ENCODE results near the gene TFE3. TPM values are rescaled to one million over a fixed set of nuclear protein-coding genes. Genes with fewer than 3 reads are reported as not detected.

TFE3 gene
- total RNA-seq, 1 donor from 2014 or later = 42.5 TPM

Other genes starting within 250 kb of the TFE3 start
- gene HDAC6, start 241.3 kb downstream of the TFE3 start, total RNA-seq = 87.3 to 117 TPM (median 94.8 TPM) in 3 replicates
- gene ERAS, start 216.8 kb downstream of the TFE3 start, total RNA-seq = 0.22 TPM in 1 of 3 replicates, not detected in the others
- gene PCSK1N, start 207.7 kb downstream of the TFE3 start, total RNA-seq = 58.7 to 74.2 TPM (median 69.2 TPM) in 3 replicates
- gene TIMM17B, start 145.6 kb downstream of the TFE3 start, total RNA-seq = 37.7 to 41.6 TPM (median 38.0 TPM) in 3 replicates
- gene PQBP1, start 145.4 kb downstream of the TFE3 start, total RNA-seq = 58.4 to 61.7 TPM (median 61.7 TPM) in 3 replicates
- 32.3 to 39.2 TPM (median 38.9 TPM) in 3 replicates for gene SLC35A2, start 131.7 kb downstream of the TFE3 start, total RNA-seq
- gene PIM2, start 124.3 kb downstream of the TFE3 start, total RNA-seq = 4.3 to 5.1 TPM (median 4.6 TPM) in 3 replicates
- gene OTUD5, start 85.8 kb downstream of the TFE3 start, total RNA-seq = 47.4 to 49.0 TPM (median 47.5 TPM) in 3 replicates
- gene KCND1, start 71.5 kb downstream of the TFE3 start, total RNA-seq = 1.4 to 1.7 TPM (median 1.6 TPM) in 3 replicates
- gene GRIPAP1, start 41.1 kb downstream of the TFE3 start, total RNA-seq = 28.8 to 37.5 TPM (median 32.7 TPM) in 3 replicates
- gene CCDC120, start 15.6 kb upstream of the TFE3 start, total RNA-seq = 6.9 to 7.7 TPM (median 7.3 TPM) in 3 replicates
- 51.9 to 58.3 TPM (median 53.4 TPM) in 3 replicates for gene PRAF2, start 30.6 kb upstream of the TFE3 start, total RNA-seq
- gene WDR45, start 36.5 kb upstream of the TFE3 start, total RNA-seq = 49.2 to 63.0 TPM (median 49.3 TPM) in 3 replicates
- 16.0 to 17.5 TPM (median 17.2 TPM) in 3 replicates for gene GPKOW, start 80.4 kb upstream of the TFE3 start, total RNA-seq
- 1.6 to 3.5 TPM (median 2.9 TPM) in 3 replicates for gene MAGIX, start 119.4 kb upstream of the TFE3 start, total RNA-seq
- gene PLP2, start 128.5 kb upstream of the TFE3 start, total RNA-seq = 120 to 203 TPM (median 187 TPM) in 3 replicates
- gene PRICKLE3, start 143.0 kb upstream of the TFE3 start, total RNA-seq = 7.2 to 8.2 TPM (median 7.5 TPM) in 3 replicates
- 0.87 to 1.5 TPM (median 1.4 TPM) in 3 replicates for gene SYP, start 156.8 kb upstream of the TFE3 start, total RNA-seq
- gene CACNA1F, start 190.0 kb upstream of the TFE3 start, total RNA-seq = not detected in 3 replicates
- gene CCDC22, start 192.1 kb upstream of the TFE3 start, total RNA-seq = 12.3 to 13.2 TPM (median 12.8 TPM) in 3 replicates
- gene FOXP3, start 221.4 kb upstream of the TFE3 start, total RNA-seq = 0.12 to 0.28 TPM in 2 of 3 replicates, not detected in the other
- gene PPP1R3F, start 226.4 kb upstream of the TFE3 start, total RNA-seq = 6.6 to 15.0 TPM (median 8.0 TPM) in 3 replicates

All from chondrocyte (in vitro differentiated cells).